ENCODE data around the gene TAP1. TPM values are rescaled to one million over a fixed set of nuclear protein-coding genes. Genes with fewer than 3 reads are reported as not detected.
A peak's percentile ranks its signal among the peaks of the same experiment; 100 is the strongest.
"Not testable (repeated sequence)": the region's sequence is repeated elsewhere in the genome, so short reads cannot be mapped to it uniquely, and the experiment has no call there.

TAP1 gene
- total and polyA plus RNA-seq, 4 donors, result 32.6 to 181 (median 57.8) TPM

- H3K4me1 ChIP-seq (ENCODE audit: control insufficient read depth in 5 of 5, insufficient read depth in 5 of 5, low read length in 5 of 5), result peaks cover 0 to 13% (median 2%) of the 10 kb centered on the region in 5 donors
- H3K9ac ChIP-seq (ENCODE audit: insufficient read depth in 1 of 2, low read length in 2 of 2), result no peak overlapping the region
- WGBS, 2 donors, result 21 to 26% methylated on average over 5 of the region's 5 CpGs
- TF ChIP-seq CTCF (IDR thresholded peaks at IDR 0.05; ENCODE audit: control extremely low read depth, extremely low read depth), result no peak
- H3K27ac ChIP-seq (ENCODE audit: low read depth in 1 of 2, low read length in 1 of 2), result no peak overlapping the region
- H3K9me3 ChIP-seq (ENCODE audit: control insufficient read depth in 4 of 4, insufficient read depth in 3 of 4, low read length in 3 of 4), result no peaks in the 10 kb centered on the region
- no peak overlapping the region for H3K4me3 ChIP-seq
- no peaks in the 10 kb centered on the region for H3K36me3 ChIP-seq (ENCODE audit: control insufficient read depth in 4 of 4, insufficient read depth in 4 of 4, low read length in 4 of 4)
- peak; percentile 65 for ATAC-seq (ENCODE audit: insufficient read depth, low FRiP score)
- DNase-seq, result no peak
- peaks cover 0 to 43% (median 31%) of the 10 kb centered on the region in 3 donors for H3K27me3 ChIP-seq (ENCODE audit: control insufficient read depth in 3 of 3, insufficient read depth in 3 of 3, low read length in 2 of 3)
Observed at GRCh38 chr6:32883789-32884188, 30.3 kb upstream of the TAP1 start.

- Histone ChIP-seq H3K27me3 (ENCODE audit: control insufficient read depth in 3 of 3, insufficient read depth in 3 of 3, low read length in 2 of 3) (peaks cover 0 to 48% (median 34%) of the 10 kb centered on the region in 3 donors), H3K9me3 (ENCODE audit: control insufficient read depth in 4 of 4, insufficient read depth in 3 of 4, low read length in 3 of 4) (no peaks in the 10 kb centered on the region), H3K9ac (ENCODE audit: insufficient read depth in 1 of 2, low read length in 2 of 2) (no peak overlapping the region), H3K4me1 (ENCODE audit: control insufficient read depth in 5 of 5, insufficient read depth in 5 of 5, low read length in 5 of 5) (peaks cover 0 to 13% (median 2%) of the 10 kb centered on the region in 5 donors), H3K4me3 (no peak overlapping the region), H3K27ac (ENCODE audit: low read depth in 1 of 2, low read length in 1 of 2) (no peak overlapping the region), H3K36me3 (ENCODE audit: control insufficient read depth in 4 of 4, insufficient read depth in 4 of 4, low read length in 4 of 4) (no peaks in the 10 kb centered on the region)
- DNase-seq (no peak), ATAC-seq (ENCODE audit: insufficient read depth, low FRiP score) (no peak)
- 0 to 44% methylated on average over 1 of the region's 1 CpG for WGBS, 2 donors
- TF ChIP-seq CTCF (IDR thresholded peaks at IDR 0.05; ENCODE audit: control extremely low read depth, extremely low read depth), result no peak
Observed at GRCh38 chr6:32882879-32883250, 29.4 kb upstream of the TAP1 start.

DNA sequence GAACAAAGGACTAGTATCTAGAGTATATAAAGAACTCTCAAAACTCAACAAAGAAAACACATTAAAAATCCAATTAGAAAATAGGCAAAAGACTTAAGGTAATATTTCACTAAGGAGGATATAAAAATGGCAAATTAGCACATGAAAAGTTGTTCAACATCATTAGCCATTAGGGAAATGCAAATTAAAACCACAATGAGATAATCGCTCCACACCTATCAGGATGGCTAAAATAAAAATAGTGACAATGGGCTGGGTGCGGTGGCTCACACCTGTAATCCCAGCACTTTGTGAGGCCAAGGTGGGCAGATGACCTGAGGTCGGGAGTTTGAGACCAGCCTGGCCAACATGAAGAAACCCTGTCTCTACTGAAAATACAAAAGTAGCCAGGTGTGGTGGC lies 27.5 kb upstream of the TAP1 start:
- DNase-seq; H3K36me3 ChIP-seq (ENCODE audit: control insufficient read depth in 4 of 4, insufficient read depth in 4 of 4, low read length in 4 of 4); H3K27ac ChIP-seq (ENCODE audit: low read depth in 1 of 2, low read length in 1 of 2); H3K9me3 ChIP-seq (ENCODE audit: control insufficient read depth in 4 of 4, insufficient read depth in 3 of 4, low read length in 3 of 4); H3K4me1 ChIP-seq (ENCODE audit: control insufficient read depth in 5 of 5, insufficient read depth in 5 of 5, low read length in 5 of 5); H3K9ac ChIP-seq (ENCODE audit: insufficient read depth in 1 of 2, low read length in 2 of 2); ATAC-seq (ENCODE audit: insufficient read depth, low FRiP score); H3K4me3 ChIP-seq: not testable (repeated sequence)
- peaks cover 0 to 58% (median 48%) of the 10 kb centered on the region in 3 donors for H3K27me3 ChIP-seq (ENCODE audit: control insufficient read depth in 3 of 3, insufficient read depth in 3 of 3, low read length in 2 of 3)
- WGBS, 2 donors, result 64 to 76% methylated on average over 3 of the region's 3 CpGs

- Histone ChIP-seq H3K36me3 (ENCODE audit: control insufficient read depth in 4 of 4, insufficient read depth in 4 of 4, low read length in 4 of 4) (no peaks in the 10 kb centered on the region), H3K4me3 (no peak overlapping the region), H3K4me1 (ENCODE audit: control insufficient read depth in 5 of 5, insufficient read depth in 5 of 5, low read length in 5 of 5) (no peaks in the 10 kb centered on the region), H3K9me3 (ENCODE audit: control insufficient read depth in 4 of 4, insufficient read depth in 3 of 4, low read length in 3 of 4) (no peaks in the 10 kb centered on the region), H3K9ac (ENCODE audit: insufficient read depth in 1 of 2, low read length in 2 of 2) (no peak overlapping the region), H3K27ac (ENCODE audit: low read depth in 1 of 2, low read length in 1 of 2) (no peak overlapping the region), H3K27me3 (ENCODE audit: control insufficient read depth in 3 of 3, insufficient read depth in 3 of 3, low read length in 2 of 3) (peaks cover 0 to 63% (median 53%) of the 10 kb centered on the region in 3 donors)
- 51 to 73% methylated on average over 35 of the region's 35 CpGs for WGBS, 2 donors
- ATAC-seq (ENCODE audit: insufficient read depth, low FRiP score), result no peak
- TF ChIP-seq CTCF (IDR thresholded peaks at IDR 0.05; ENCODE audit: control extremely low read depth, extremely low read depth), result no peak
- DNase-seq, result no peak
Observed at GRCh38 chr6:32879691-32880090, 26.2 kb upstream of the TAP1 start.

All from lung (tissue), 12 donors.